SU-DHL-6 (cell line): ENCODE data around the gene SETMAR.

Experiments used
- EZH2phosphoT487 ChIP-seq: fragments of 200-600 bp; sonication (generic), shearing (Covaris generic); conservative IDR thresholded peaks from 2 replicates; pipeline ENCODE4 v1.6.1; 2018; ENCODE audit warnings: mild to moderate bottlenecking, antibody characterized with exemption, low read length, moderate library complexity, mixed read lengths
- TF ChIP-seq, protein P1 (sequence below): fragments of 200-600 bp; sonication (generic); IDR thresholded peaks from one replicate; pipeline ENCODE4 v1.5.1; 2017; ENCODE audit warnings: antibody characterized with exemption, mild to moderate bottlenecking, low read length, moderate library complexity; ENCODE audit not compliant: insufficient read depth, poor library complexity, severe bottlenecking

GRCh38 chr3:4355401-4356219 is 52.4 kb downstream of the SETMAR start:
- TF ChIP-seq, protein P1, sequence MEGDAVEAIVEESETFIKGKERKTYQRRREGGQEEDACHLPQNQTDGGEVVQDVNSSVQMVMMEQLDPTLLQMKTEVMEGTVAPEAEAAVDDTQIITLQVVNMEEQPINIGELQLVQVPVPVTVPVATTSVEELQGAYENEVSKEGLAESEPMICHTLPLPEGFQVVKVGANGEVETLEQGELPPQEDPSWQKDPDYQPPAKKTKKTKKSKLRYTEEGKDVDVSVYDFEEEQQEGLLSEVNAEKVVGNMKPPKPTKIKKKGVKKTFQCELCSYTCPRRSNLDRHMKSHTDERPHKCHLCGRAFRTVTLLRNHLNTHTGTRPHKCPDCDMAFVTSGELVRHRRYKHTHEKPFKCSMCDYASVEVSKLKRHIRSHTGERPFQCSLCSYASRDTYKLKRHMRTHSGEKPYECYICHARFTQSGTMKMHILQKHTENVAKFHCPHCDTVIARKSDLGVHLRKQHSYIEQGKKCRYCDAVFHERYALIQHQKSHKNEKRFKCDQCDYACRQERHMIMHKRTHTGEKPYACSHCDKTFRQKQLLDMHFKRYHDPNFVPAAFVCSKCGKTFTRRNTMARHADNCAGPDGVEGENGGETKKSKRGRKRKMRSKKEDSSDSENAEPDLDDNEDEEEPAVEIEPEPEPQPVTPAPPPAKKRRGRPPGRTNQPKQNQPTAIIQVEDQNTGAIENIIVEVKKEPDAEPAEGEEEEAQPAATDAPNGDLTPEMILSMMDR = no peak
- no peak for TF ChIP-seq EZH2phosphoT487
